Right atrium auricular region (tissue), 2 donors: ENCODE measurements around the gene TLDC2. TPM values are rescaled to one million over a fixed set of nuclear protein-coding genes. Genes with fewer than 3 reads are reported as not detected.

Source experiments
- DNase-seq: peaks from one replicate; pipeline ENCODE4 v3.0.0-alpha.2; 2019; ENCODE audit warnings: low spot score
- H3K27ac ChIP-seq, 2 donors: fragments of 200-600 bp; sonication (generic); 1 replicate in 1 of 2; 2 replicates in 1 of 2; pipeline ENCODE4 v1.5.1; 2016 to 2019
- H3K27me3 ChIP-seq, 2 donors: fragments of 200-600 bp; sonication (generic); one replicate each; pipeline versions ENCODE4 v1.5.1 to v1.6.0; 2017 to 2019
- H3K36me3 ChIP-seq: fragments of 200-600 bp; sonication (generic); one replicate; pipeline ENCODE4 v1.5.1; 2016
- H3K4me1 ChIP-seq, 2 donors: fragments of 200-600 bp; sonication (generic); one replicate each; pipeline versions ENCODE4 v1.5.1 to v1.6.0; 2017 to 2019
- H3K4me3 ChIP-seq, 2 donors: fragments of 200-600 bp; sonication (generic); 1 replicate in 1 of 2; 2 replicates in 1 of 2; pipeline ENCODE4 v1.5.1; 2017 to 2019; ENCODE audit warnings: mild to moderate bottlenecking in 1 of 2, moderate library complexity in 1 of 2
- H3K9me3 ChIP-seq, 2 donors: fragments of 200-600 bp; sonication (generic); one replicate each; pipeline ENCODE4 v1.5.1; 2019
- CTCF ChIP-seq, 2 donors: fragments of 200-600 bp; sonication (generic); IDR thresholded peaks; one replicate each; pipeline ENCODE4 v1.5.1; 2019; ENCODE audit warnings: antibody characterized with exemption in 2 of 2
- total RNA-seq, 2 donors: library from RNA; depleted of rRNA; stranded (reverse); fragments of >200 nt; gene quantifications; one replicate each; pipeline ENCODE4 v1.1.0, GENCODE V29; 2016

Gene TLDC2
- total RNA-seq, 2 donors from 2014 or later = 0.30 TPM; not detected in 1

DNA sequence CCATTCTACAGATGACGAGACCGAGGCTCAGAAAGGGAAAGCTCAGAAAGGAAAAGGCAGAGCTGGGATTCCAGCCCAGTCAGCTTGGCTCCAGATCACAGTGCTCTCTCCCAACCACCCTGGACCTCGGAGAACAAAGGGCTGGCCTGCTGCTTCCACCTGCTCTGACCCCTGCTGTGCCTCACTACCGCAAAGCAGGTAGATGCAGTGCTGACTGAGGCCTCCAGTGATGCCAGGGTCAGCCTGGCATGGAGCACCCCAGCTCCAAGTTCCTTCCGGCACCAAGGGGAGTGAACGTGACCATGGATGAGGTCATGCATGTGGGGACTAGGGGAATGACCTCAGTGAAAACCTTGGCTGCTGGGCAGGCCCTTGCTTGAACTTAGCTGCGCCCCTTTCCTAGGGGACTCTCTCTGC is 20.7 kb upstream of the TLDC2 start:
- Histone ChIP-seq H3K4me1 (peaks cover 0 to 85% of the 10 kb centered on the region in 2 donors), H3K4me3 (no peak overlapping the region), H3K36me3 (no peaks in the 10 kb centered on the region), H3K27me3 (no peaks in the 10 kb centered on the region), H3K9me3 (no peaks in the 10 kb centered on the region), H3K27ac (peak overlapping the region; percentile 80 to 84)
- DNase-seq = no peak
- TF ChIP-seq CTCF (IDR thresholded peaks at IDR 0.05) = no peak

GRCh38 chr20:36856195-36856594 is 19.7 kb upstream of the TLDC2 start:
- Histone ChIP-seq H3K4me3 (no peak overlapping the region), H3K9me3 (no peaks in the 10 kb centered on the region), H3K36me3 (no peaks in the 10 kb centered on the region), H3K4me1 (peaks cover 0 to 94% of the 10 kb centered on the region in 2 donors), H3K27ac (peak overlapping the region; percentile 80 to 84), H3K27me3 (no peaks in the 10 kb centered on the region)
- no peak for TF ChIP-seq CTCF (IDR thresholded peaks at IDR 0.05)
- no peak for DNase-seq

GRCh38 chr20:36856691-36857635 is 19.0 kb upstream of the TLDC2 start:
- Histone ChIP-seq H3K4me1 (peaks cover 0 to 97% of the 10 kb centered on the region in 2 donors), H3K36me3 (no peaks in the 10 kb centered on the region), H3K9me3 (no peaks in the 10 kb centered on the region), H3K27me3 (no peaks in the 10 kb centered on the region), H3K4me3 (no peak overlapping the region), H3K27ac (peak overlapping the region; percentile 80 to 84)
- no peak for DNase-seq
- no peak for TF ChIP-seq CTCF (IDR thresholded peaks at IDR 0.05)

DNA sequence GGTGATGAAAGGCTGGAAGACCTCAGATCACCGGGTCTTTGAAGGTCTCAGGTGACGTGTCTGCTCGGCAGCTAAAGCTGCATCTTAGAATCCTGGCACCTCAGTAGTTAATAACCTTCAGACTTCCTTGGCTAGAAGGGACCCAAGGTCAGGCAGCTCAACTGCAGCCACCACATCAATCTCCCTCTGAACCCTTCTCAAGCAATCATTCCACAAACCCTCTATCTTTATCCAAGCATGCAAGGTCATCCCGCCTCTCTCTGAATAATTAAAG is 16.7 kb upstream of the TLDC2 start:
- no peak for DNase-seq
- Histone ChIP-seq H3K4me3 (no peak overlapping the region), H3K4me1 (peaks cover 0 to 85% of the 10 kb centered on the region in 2 donors), H3K9me3 (no peaks in the 10 kb centered on the region), H3K27me3 (no peaks in the 10 kb centered on the region), H3K27ac (peak overlapping the region; percentile 89 to 97), H3K36me3 (no peaks in the 10 kb centered on the region)
- TF ChIP-seq CTCF (IDR thresholded peaks at IDR 0.05) = no peak

GRCh38 chr20:36859700-36860330 is 16.1 kb upstream of the TLDC2 start:
- peak overlapping the region; percentile 89 to 97 for H3K27ac ChIP-seq
- no peak overlapping the region for H3K4me3 ChIP-seq
- H3K4me1 ChIP-seq = peaks cover 0 to 85% of the 10 kb centered on the region in 2 donors
- no peaks in the 10 kb centered on the region for H3K36me3 ChIP-seq
- H3K9me3 ChIP-seq = no peaks in the 10 kb centered on the region
- H3K27me3 ChIP-seq = no peaks in the 10 kb centered on the region
- no peak for TF ChIP-seq CTCF (IDR thresholded peaks at IDR 0.05)
- no peak for DNase-seq
